Measurements from ENCODE around the gene SCRN3.
"Not testable (repeated sequence)": the region's sequence is repeated elsewhere in the genome, so short reads cannot be mapped to it uniquely, and the experiment has no call there.

SCRN3 gene

DNA sequence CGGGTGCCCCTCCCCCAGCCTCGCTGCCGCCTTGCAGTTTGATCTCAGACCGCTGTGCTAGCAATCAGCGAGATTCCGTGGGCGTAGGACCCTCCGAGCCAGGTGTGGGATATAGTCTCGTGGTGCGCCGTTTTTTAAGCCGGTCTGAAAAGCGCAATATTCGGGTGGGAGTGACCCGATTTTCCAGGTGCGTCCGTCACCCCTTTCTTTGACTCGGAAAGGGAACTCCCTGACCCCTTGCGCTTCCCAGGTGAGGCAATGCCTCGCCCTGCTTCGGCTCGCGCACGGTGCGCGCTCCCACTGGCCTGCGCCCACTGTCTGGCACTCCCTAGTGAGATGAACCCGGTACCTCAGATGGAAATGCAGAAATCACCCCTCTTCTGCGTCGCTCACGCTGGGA is 14.5 kb downstream of the SCRN3 start:
- not testable (repeated sequence) for DNase-seq

DNA sequence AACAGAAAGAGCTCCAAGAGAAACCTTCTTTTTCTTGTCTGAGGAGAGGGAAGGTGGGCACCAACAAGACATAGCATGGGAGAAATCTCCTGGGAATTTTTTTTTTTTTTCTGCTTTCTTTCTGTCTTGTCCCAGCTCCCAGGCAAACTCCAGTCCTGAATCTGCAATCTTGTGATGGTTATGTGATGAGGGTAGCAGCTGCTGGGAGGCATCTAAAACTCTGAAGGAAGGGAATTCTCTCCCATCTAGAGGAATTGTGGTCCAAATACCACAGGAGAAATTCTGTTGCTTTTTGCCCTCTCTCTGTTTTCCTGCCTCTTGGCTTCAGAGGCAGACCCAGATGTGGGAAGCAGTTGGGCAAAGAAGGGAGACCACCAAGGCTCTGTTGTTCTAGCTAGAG is 16.7 kb downstream of the SCRN3 start:
- no peak for DNase-seq

DNA sequence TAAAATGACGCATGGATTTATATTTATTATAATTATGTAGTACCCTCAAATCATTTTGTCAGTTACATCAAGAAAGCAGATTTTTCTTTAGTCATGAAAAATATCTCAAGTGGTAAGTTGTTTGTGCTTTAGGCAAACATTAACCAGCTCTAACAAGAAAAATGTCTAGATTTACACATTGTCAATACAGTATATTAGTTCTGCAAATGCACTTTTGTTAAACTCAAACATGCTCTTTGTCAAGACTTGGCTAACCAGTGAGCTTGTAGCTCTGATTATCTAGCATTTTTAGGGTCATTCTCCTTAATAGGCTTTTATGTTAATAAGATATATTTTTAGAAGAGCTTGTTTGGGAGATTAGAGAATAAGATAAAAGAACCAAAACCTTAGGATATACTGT is 32.7 kb downstream of the SCRN3 start:
- DNase-seq: no peak

DNA sequence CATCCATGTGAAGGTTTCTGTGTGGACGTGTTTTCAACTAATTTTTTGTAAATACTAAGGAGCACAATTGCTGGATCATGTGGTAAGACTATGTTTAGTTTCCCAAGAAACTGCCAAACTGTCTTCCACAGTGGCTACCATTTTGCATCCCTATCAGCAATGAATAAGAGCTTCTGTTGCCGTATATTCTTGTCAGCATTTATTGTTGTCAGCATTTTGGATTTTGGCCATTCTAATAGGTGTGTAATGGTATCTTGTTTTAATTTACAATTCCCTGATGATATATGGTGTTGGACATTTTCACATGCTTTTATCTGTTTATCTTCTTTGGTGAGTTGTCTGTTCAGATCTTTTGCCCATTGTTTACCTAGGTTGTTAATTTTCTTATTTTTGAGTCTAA is 34.5 kb downstream of the SCRN3 start:
- no peak for DNase-seq

DNA sequence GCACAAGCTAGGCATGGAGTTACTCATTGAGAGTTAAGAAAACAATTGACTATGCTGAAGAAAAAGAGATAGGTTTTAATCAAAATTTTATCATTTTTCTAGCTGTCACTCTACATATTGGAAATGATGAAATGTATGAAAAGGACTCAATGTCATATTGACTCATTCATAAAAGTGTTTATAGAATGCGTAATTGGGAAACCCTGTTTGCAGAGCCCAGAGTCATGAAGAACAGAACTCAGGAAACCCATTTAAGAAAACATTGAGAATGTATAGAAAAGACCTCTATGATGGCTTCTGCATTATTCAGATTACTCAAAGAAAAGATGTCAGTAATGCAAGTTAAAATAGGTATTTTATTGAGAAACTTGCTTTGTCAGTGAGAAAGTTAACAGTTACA is 36.4 kb downstream of the SCRN3 start:
- no peak for DNase-seq

DNA sequence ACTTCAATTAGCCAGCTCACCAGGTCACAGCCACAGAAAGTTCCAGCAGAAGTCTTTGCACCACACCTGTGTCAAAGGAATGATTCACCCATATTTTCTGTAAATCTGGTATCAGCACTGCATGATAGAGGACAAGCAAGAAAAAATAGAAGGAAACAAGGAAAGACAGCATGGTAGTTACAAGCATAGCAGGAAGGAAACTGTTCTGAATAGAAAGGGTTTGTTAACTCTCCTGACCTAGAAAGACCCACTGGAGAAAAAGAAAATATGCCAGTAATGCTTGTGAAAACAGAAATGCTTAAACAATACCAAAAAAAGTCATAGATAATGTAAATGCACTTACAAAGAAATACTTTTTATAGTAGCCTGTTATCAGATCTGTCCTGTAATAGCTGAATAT is 40.8 kb downstream of the SCRN3 start:
- no peak for DNase-seq

DNA sequence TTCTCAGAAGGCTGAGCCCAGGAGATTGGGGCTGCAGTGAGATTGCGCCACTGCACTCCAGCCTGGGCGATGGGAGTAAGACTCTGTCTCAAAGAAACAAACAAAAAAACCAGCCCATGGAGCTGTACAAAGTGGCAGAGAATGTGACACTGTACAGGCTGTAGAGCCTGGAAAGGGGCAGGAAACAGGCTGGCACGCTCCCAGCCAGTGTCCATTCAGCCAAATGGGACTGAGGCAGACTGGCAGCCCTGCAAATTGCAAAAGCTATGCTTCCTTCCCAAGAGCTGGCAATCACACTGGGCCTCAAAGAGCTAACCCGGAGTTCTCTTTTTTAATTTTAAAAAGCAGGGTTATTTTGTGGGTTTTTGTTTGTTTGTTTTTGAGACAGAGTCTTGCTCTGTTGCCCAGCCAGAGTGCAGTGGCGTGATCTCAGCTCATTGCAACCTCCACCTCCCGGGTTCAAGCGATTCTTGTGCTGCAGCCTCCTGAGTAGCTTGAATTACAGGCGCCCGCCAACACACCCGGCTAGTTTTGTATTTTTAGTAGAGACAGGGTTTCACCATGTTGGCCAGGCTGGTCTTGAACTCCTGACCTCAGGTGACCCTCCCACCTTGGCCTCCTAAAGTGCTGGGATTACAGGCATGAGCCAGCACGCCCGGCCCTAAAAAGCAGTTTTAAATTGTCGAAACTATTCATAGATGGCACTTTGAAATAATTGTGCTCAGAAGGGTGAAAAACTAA is 42.8 kb downstream of the SCRN3 start:
- DNase-seq: no peak

DNA sequence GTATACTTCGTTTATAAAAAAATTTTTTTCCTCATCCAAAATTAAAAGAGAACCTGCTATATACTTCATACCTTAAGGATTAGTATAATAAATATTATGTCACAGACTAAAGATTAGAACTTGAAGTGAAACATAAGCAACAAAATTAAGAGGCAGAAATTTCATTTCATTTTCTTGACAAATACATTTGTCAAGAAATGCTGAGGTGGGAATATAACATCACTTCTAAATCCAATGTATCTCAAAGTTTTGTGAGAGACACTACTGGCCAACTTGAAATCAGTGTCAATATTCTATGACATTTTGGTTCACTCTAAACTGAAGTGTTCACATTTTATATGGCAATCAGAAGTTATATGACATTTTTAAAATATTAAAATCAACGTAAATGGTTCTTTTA is 43.8 kb downstream of the SCRN3 start:
- DNase-seq: no peak

DNA sequence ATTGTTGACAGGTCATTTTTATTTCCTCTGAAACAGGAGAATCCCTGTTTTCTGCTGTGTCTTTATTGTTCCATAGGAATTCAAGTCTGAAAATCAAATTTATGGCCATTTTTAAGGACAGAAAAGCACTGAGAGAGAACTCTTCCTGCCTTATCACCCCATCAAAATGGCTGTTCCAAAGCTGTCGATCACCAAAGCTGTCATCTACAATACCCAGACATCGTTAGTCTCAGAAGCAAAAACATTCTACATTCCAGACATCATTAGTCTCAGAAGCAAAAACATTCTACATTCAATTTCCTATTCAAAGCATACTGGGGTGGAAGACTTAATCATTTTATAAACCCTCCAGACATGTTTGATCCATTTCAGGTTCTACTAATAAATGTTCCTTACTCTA is 44.4 kb downstream of the SCRN3 start:
- DNase-seq: no peak

DNA sequence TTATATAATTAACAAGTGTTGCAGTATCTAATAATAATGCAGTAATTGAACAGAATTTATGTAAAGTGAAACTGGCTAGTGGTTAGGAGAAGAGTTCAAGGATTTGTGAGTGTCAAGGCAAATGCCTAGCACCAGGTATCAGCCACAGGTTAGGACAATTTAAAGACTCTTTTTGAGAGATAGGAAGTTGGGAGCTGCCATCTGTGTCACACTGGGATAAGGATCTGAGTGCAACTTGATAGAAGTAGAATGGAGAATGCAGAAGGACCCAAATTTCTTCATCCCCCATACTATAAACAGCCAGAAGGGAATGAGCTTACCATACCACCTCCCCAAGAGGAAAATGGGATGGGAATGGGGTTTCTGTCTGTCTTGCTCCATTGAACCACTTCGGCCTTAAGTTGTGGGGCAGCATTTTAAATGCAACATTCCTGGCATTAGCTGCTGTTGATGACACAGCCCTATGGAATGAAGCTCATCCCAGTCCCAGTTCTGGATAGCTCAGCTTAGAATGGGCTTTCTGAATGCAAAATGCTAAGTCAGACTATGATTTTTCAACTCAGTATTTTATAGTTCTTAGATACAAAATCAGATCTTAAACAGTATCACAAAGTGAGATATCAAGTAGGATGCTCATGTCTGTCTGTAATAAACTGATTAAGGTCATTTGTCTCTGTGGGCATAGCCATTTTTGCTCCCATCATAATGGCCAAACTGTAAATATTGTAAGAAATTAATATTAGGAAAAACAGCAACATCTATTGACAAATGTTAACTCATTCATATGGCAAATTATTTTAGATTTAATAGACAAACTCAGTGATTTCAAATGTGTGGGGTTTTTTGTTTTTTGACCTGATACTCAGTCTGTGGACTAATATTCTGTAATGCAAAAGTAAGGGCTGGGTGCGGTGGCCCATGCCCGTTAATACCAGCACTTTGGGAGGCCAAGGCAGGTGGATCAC is 47.3 kb downstream of the SCRN3 start:
- DNase-seq: no peak

DNA sequence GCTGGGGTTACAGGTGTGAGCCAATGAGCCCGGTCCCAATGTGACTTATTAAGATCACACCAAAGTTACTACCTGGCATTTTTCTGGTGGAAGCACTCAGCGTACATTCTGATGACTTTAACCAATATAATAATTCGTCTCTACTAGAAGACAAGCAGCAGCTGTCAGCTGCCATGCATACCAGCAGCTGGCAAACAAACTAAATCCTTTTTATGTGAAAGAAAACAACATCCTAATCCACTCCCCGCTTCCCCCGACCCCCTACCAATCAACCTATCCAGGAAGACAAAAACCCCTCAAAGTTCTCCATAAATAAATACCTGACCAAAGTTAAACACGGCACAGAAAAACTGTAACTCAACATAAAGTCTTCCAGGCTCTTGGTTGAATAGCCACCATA is 49.2 kb downstream of the SCRN3 start:
- no peak for DNase-seq

DNA sequence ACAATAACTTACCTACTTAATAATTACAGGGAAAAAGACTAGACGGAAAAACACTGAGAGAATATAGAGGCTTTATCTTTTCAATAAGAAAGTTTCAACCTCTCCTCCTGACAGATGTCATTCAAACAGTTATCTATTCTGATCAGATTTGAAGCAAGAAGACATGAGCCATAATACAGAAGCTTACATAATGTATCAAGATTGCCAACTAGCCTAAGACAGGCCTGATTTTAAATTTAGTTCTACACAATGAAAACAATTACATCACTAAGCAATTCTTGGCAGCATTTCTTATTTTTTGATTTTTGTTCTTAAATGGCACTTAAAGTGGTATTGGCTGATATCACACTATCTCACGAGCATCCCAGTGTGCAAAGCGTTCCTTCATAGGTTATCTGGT is 49.7 kb downstream of the SCRN3 start:
- no peak for DNase-seq

DNA sequence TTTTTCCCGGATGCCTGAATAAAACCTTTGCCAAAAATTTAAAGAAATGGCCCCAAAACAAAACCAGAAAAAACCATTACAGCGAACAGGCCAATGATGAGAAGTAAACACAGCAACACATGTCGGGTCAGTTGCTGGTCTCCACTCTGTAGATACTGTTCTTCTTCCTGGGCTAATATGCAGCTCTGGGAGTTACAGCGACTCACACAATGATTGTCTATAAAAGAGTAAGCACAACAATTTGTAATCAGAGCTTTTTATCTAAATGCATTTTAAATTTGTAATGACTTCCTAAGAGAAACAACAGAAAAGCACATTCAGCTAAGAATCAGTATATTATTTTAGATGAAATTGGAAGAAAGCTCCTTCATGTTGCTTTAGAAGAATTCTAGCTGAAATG is 51.0 kb downstream of the SCRN3 start:
- no peak for DNase-seq

DNA sequence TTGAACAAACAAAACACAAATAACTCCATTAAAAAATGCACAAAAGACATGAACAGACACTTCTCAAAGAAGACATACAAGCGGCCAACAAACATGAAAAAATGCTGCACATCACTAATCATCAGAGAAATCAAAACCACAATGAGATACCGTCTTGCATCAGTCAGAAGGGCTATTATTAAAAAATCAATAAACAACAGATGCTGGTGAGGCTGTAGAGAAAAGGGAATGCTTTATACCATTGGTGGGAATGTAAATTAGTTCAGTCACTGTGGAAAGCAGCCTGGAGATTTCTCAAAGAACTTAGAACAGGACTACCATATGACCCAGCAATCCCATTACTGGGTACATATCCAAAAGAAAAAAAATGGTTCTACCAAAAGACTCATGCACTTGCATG is 53.5 kb downstream of the SCRN3 start:
- no peak for DNase-seq

DNA sequence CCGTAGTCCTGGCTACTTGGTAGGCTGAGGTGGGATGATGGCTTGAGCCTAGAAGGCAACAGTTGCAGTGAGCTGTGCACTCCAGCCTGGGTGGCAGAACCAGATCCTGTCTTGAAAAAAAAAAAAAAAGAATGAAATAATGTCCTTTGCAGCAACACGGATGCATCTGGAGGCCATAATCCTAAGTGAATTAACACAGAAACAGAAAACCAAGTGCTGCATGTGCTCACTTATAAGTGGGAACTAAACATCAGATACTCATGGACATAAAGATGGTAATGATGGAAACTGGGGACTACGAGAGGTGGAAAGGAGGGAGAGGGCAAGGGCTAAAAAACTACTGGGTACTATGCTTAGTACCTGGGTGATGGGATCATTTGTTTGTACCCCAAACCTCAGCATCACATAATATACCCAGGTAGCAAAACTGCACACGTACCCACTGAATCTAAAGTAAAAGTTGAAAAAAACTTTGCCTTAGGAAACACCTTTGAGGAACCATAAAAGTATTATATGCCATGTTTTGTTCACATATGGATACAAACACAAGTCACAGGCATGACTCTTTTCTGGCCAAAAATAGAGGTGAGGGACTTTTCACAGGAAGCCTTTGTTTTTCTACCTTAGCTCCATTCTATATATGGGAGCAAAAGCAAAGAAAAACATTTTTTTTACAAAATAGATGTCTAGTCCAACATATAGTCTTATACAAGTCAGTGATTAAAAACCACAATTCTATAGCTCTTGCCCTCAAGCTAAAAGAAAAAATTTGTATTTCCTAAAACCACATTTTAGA is 54.7 kb downstream of the SCRN3 start:
- DNase-seq: no peak

DNA sequence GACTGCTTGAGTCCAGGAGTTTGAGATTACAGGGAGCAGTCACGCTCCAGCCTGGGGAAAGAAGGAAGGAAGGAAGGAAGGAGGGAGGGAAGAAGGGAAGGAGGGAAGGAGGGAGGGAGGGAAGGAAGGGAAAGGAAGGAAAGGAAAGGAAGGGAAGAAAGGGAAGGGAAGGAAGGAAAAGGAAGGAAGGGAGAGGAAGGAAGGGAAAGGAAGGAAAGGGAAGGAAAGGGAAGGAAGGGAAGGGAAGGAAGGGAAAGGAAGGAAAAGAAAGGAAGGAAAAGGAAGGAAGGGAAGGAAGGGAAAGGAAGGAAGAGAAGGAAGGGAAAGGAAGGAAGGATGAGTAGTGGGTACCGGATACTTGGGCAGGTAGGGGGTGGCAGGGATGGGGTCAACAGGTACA is 59.0 kb downstream of the SCRN3 start:
- DNase-seq: no peak

DNA sequence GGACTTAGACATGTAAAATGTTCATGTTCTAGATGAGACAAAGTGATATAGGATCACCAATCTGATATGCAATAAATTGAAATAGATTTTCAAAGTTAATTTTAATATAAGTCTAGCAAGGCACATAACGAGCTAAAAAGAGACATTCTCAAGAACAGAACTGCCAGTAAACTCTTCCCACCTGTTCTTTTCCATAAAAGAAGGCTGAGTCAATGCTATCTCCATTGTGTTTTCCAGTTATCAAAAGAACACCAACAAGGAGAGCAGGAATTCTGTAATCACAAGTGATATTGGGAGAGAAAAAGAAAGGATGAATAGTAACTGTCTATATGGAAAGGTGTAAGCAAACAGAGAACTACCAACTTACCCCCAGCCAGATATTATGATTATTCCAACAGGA is 65.7 kb downstream of the SCRN3 start:
- DNase-seq: no peak

DNA sequence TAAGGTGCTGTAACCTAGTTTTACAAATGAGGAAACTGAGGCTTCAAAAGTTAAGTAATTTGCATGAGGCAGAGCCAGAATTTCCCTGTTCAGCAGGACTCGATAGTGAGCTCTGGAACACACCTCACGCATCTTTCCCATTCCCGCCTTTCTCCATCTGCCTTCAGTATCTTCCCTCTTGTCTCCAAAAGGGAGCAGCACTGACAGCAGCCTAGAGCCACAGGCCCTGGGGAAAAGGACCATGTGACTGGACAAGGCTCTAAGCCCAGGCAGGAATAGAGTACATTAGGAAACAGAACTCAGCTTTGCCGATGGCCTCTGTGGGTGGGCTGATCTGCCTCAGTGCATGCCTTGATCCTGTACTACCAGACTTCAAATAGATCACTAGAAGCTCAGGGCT is 69.8 kb downstream of the SCRN3 start:
- DNase-seq: no peak

DNA sequence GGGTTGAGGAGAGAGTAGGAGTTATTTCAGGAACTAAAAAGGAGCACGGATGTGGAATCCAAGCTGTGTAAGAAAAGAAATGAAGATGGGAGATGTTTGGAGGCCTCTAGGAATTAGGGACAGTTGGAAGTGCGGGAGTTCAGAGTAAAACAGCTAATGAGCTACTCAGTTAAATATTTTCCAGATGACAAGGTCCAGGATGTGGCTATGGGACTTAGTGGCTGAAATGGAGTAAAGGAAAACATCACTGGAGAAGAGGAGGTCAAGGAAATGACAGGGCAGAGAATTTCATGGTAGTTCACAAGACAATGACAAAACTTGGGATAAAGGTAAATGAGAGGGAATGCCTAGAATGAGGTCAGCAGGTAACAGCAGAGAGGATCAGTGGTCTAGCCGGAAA is 78.3 kb downstream of the SCRN3 start:
- no peak for DNase-seq

DNA sequence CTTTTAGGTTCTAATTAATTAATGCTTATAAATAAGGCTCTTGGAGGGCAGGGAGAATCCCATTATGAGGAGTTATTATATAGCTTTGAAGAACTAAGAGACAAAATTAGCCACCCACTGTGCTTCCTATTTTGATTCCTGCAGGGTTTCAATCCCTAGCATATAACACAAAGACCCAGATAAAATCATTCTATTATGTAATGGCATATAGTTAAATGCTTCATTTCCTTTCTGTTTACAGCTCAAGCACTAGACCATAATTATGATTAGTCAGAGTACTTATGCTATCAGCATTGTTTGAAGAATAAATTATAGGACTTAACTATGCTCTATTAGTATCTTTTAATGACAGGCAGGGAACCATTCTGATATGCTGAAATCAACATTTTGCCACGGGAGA is 82.2 kb downstream of the SCRN3 start:
- no peak for DNase-seq

All from CD4-positive, alpha-beta T cell treated with Interleukin-1 beta for 1 hour (primary cell).